Erythroblast (primary cell): Measurements from ENCODE around the gene HSF4.
A peak's percentile ranks its signal among the peaks of the same experiment; 100 is the strongest.

Source experiments
- DNase-seq, 2 experiments: peaks; one replicate each; lab custom pipeline; 2025; lab: John Stamatoyannopoulos, UW
- GATA1 ChIP-seq: IDR thresholded peaks from 2 replicates; pipeline ENCODE4 v1.6.1; 2011; ENCODE audit warnings: low read depth, mild to moderate bottlenecking, control low read depth, low read length, moderate library complexity
- POLR2A ChIP-seq: IDR thresholded peaks from 2 replicates; pipeline ENCODE4 v1.6.1; 2011; ENCODE audit warnings: mild to moderate bottlenecking, low read length

HSF4 gene

GRCh38 chr16:67190448-67191399, 26.2 kb downstream of the HSF4 start:
- DNase-seq, result peak; percentile 76
- peak; percentile 52 for TF ChIP-seq POLR2A
- TF ChIP-seq GATA1, result no peak

- peak in 1 of 2 experiments; percentile 39 for DNase-seq
- TF ChIP-seq GATA1, result no peak
- TF ChIP-seq POLR2A, result no peak
Measured at GRCh38 chr16:67191411-67191994, 27.0 kb downstream of the HSF4 start.

GRCh38 chr16:67191995-67192681, 27.6 kb downstream of the HSF4 start, which contains the start of gene E2F4:
E2F4 (plus strand) TSS chr16:67192155; CDS start chr16:67192228, 73 bp downstream.
- DNase-seq, result peak; percentile 94 to 95
- TF ChIP-seq GATA1, result no peak
- peak; percentile 88 for TF ChIP-seq POLR2A

GRCh38 chr16:67192781-67193361, 28.3 kb downstream of the HSF4 start:
- DNase-seq, result peak; percentile 62 to 64
- no peak for TF ChIP-seq POLR2A
- no peak for TF ChIP-seq GATA1

GRCh38 chr16:67193536-67193935, 29.0 kb downstream of the HSF4 start:
- peak in 1 of 2 experiments; percentile 44 for DNase-seq
- TF ChIP-seq GATA1 (no peak), POLR2A (no peak)

- DNase-seq, result peak; percentile 89 to 93
- TF ChIP-seq POLR2A (peak; percentile 85), GATA1 (no peak)
Measured at GRCh38 chr16:67194260-67194659, 29.7 kb downstream of the HSF4 start.

- no peak for TF ChIP-seq POLR2A
- no peak for TF ChIP-seq GATA1
- DNase-seq, result no peak
Measured at GRCh38 chr16:67195676-67196075, 31.1 kb downstream of the HSF4 start.

- DNase-seq, result no peak
- no peak for TF ChIP-seq GATA1
- peak; percentile 34 for TF ChIP-seq POLR2A
Measured at GRCh38 chr16:67196881-67197280, 32.3 kb downstream of the HSF4 start.

- TF ChIP-seq POLR2A (no peak), GATA1 (no peak)
- no peak for DNase-seq
Measured at GRCh38 chr16:67197704-67198103, 33.2 kb downstream of the HSF4 start.

GRCh38 chr16:67198238-67198734, 33.7 kb downstream of the HSF4 start:
- no peak for DNase-seq
- TF ChIP-seq POLR2A (peak; percentile 37), GATA1 (no peak)

GRCh38 chr16:67199011-67199807, 34.7 kb downstream of the HSF4 start, which contains the start of gene ELMO3:
ELMO3 (plus strand) TSS chr16:67199131; CDS start chr16:67199327, 196 bp downstream.
- DNase-seq, result no peak

GRCh38 chr16:67199808-67200198, 35.3 kb downstream of the HSF4 start:
- no peak for DNase-seq

More at GRCh38 chr16:67199011-67199807, 34.7 kb downstream of the HSF4 start, which contains the start of gene ELMO3:
- no peak for TF ChIP-seq POLR2A
- no peak for TF ChIP-seq GATA1

GRCh38 chr16:67200491-67200890, 35.9 kb downstream of the HSF4 start:
- no peak for DNase-seq
- TF ChIP-seq GATA1 (no peak), POLR2A (no peak)

More at GRCh38 chr16:67199808-67200198, 35.3 kb downstream of the HSF4 start:
- no peak for TF ChIP-seq GATA1
- no peak for TF ChIP-seq POLR2A
